GM23248 (cell line): ENCODE results near the gene SYT1. TPM values are rescaled to one million over a fixed set of nuclear protein-coding genes. Genes with fewer than 3 reads are reported as not detected.

Experiments used
- DNase-seq: peaks from one replicate; pipeline ENCODE4 v3.0.0-alpha.2; 2015
- H2AFZ ChIP-seq: fragments of 200-600 bp; sonication (generic); 2 replicates; pipeline ENCODE4 v1.6.1; 2016; ENCODE audit warnings: antibody characterized with exemption
- H3F3A ChIP-seq: fragments of 200-600 bp; sonication (generic); 2 replicates; pipeline ENCODE4 v1.6.1; 2016; ENCODE audit warnings: mild to moderate bottlenecking, antibody characterized with exemption, mixed run types; ENCODE audit not compliant: insufficient read depth
- H3K27ac ChIP-seq: fragments of 200-600 bp; sonication (generic); 2 replicates; pipeline ENCODE4 v1.5.1; 2016; ENCODE audit warnings: mild to moderate bottlenecking
- H3K27me3 ChIP-seq: fragments of 200-600 bp; sonication (generic); replicated peaks from 2 replicates; pipeline ENCODE4 v1.6.1; 2016; ENCODE audit warnings: mild to moderate bottlenecking; ENCODE audit not compliant: insufficient read depth
- H3K36me3 ChIP-seq: fragments of 200-600 bp; sonication (generic); 2 replicates; pipeline ENCODE4 v1.6.1; 2016; ENCODE audit warnings: low read depth, mild to moderate bottlenecking
- H3K4me1 ChIP-seq: fragments of 200-600 bp; sonication (generic); 2 replicates; pipeline ENCODE4 v1.6.1; 2016; ENCODE audit warnings: mild to moderate bottlenecking; ENCODE audit not compliant: insufficient read depth
- H3K4me2 ChIP-seq: fragments of 200-600 bp; sonication (generic); one replicate; pipeline ENCODE4 v1.6.1; 2016; ENCODE audit warnings: mild to moderate bottlenecking; ENCODE audit not compliant: unreplicated experiment
- H3K4me3 ChIP-seq: fragments of 200-600 bp; sonication (generic); 2 replicates; pipeline ENCODE4 v1.5.1; 2016; ENCODE audit warnings: mild to moderate bottlenecking
- H3K79me2 ChIP-seq: fragments of 200-600 bp; sonication (generic); 2 replicates; pipeline ENCODE4 v1.6.1; 2016; ENCODE audit warnings: mild to moderate bottlenecking; ENCODE audit not compliant: insufficient read depth
- H3K9ac ChIP-seq: fragments of 200-600 bp; sonication (generic); 2 replicates; pipeline ENCODE4 v1.6.1; 2016; ENCODE audit warnings: mild to moderate bottlenecking
- H3K9me2 ChIP-seq: fragments of 200-600 bp; sonication (generic); 2 replicates; pipeline ENCODE4 v1.6.1; 2016; ENCODE audit warnings: mixed run types, mild to moderate bottlenecking, moderate library complexity; ENCODE audit not compliant: insufficient read depth
- H3K9me3 ChIP-seq: fragments of 200-600 bp; sonication (generic); one replicate; pipeline ENCODE4 v1.6.1; 2017; ENCODE audit warnings: low read depth
- H4K20me1 ChIP-seq: fragments of 200-600 bp; sonication (generic); 2 replicates; pipeline ENCODE4 v1.6.0; 2016; ENCODE audit not compliant: insufficient read depth
- EZH2 ChIP-seq: fragments of 200-600 bp; sonication (generic); IDR thresholded peaks from 2 replicates; pipeline ENCODE4 v1.6.1; 2018; ENCODE audit warnings: antibody characterized with exemption, mild to moderate bottlenecking; ENCODE audit not compliant: insufficient read depth, poor library complexity, severe bottlenecking
- EZH2phosphoT487 ChIP-seq: fragments of 200-600 bp; sonication (generic); IDR thresholded peaks from 2 replicates; pipeline ENCODE4 v1.6.1; 2018; ENCODE audit warnings: antibody characterized with exemption, moderate library complexity, mild to moderate bottlenecking, low read depth; ENCODE audit not compliant: insufficient read depth
- WGBS, 2 experiments: methylation state at CpG; one replicate each; pipeline ENCODE4 v1.1.6; 2015 to 2017; ENCODE audit warnings: low lambda C conversion rate in 2 of 2, low coverage in 1 of 2; ENCODE audit errors: missing lambda C conversion rate in 2 of 2; 5-methylcytosine and 5-hydroxymethylcytosine counted together
- in situ Hi-C: fragments of 300-500 bp; cut with MboI; formaldehyde crosslinking; loops from 2 replicates; pipeline ENCODE4 v1.15.0; 2020
- polyA plus RNA-seq: library from polyadenylated mRNA; unstranded; fragments of >200 nt; fragmentation: Nextera tagmentation; extraction: Ambion mirVana; gene quantifications from 2 replicates; pipeline ENCODE4 v1.2.1, GENCODE V29; 2016
- total RNA-seq: library from RNA; depleted of rRNA; stranded (reverse); fragments of >200 nt; shearing (Covaris generic); gene quantifications from 2 replicates; pipeline ENCODE4 v1.2.3, GENCODE V29; 2014

The SYT1 gene
- total and polyA plus RNA-seq, 2 experiments from 2014 or later: 1.7 to 2.4 TPM

DNA sequence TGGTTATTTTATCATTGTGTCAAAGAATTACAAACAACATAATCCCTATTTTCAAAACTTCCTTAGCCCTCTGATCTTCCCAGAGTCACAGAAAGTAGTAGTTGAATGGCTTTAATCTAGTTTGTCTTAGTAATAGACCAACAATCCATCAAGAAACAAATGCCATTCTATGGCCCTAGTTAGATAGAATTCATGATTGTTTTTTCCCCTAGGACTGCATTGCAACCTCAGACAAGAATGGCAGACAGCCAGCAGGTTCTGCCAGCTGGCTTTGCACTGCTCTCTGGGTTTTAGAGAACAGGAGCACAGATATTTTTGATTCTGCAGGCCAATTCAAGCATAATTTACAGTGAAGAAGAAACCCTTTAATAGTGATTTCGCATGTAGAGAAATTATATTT is 33.8 kb downstream of the SYT1 start:
- no peaks in the 10 kb centered on the region for H3K79me2 ChIP-seq
- no peak for TF ChIP-seq EZH2
- TF ChIP-seq EZH2phosphoT487: no peak
- H3K4me1 ChIP-seq: no peaks in the 10 kb centered on the region
- whole genome bisulfite sequencing, 2 experiments: 79 to 93% methylated on average over 1 of the region's 1 CpG
- no peak overlapping the region for H3K9ac ChIP-seq
- no peaks in the 10 kb centered on the region for H3K9me3 ChIP-seq
- H4K20me1 ChIP-seq: no peaks in the 10 kb centered on the region
- no peak overlapping the region for H3K4me2 ChIP-seq
- no peaks in the 10 kb centered on the region for H3F3A ChIP-seq
- peaks cover 5% of the 10 kb centered on the region; the same call in 1 of the 2 replicates for H3K9me2 ChIP-seq
- H2AFZ ChIP-seq: no peak overlapping the region
- no peaks in the 10 kb centered on the region for H3K27me3 ChIP-seq
- no peak overlapping the region for H3K4me3 ChIP-seq
- peak; percentile 26 for DNase-seq
- no peaks in the 10 kb centered on the region for H3K36me3 ChIP-seq
- H3K27ac ChIP-seq: no peak overlapping the region
- in situ Hi-C loops: no loop called here

GRCh38 chr12:78914859-78915331 is 50.3 kb downstream of the SYT1 start:
- no peak for TF ChIP-seq EZH2phosphoT487
- no peak for TF ChIP-seq EZH2
- H4K20me1 ChIP-seq: no peaks in the 10 kb centered on the region
- H3K4me1 ChIP-seq: no peaks in the 10 kb centered on the region
- WGBS, 2 experiments: 83 to 100% methylated on average over 1 of the region's 1 CpG
- H3K9me2 ChIP-seq: no peaks in the 10 kb centered on the region; the same call in 1 of the 2 replicates
- H3F3A ChIP-seq: no peaks in the 10 kb centered on the region
- no peaks in the 10 kb centered on the region for H3K36me3 ChIP-seq
- no peak overlapping the region for H3K27ac ChIP-seq
- no peak overlapping the region for H3K4me3 ChIP-seq
- no peaks in the 10 kb centered on the region for H3K9me3 ChIP-seq
- no peaks in the 10 kb centered on the region for H3K27me3 ChIP-seq
- no peak overlapping the region for H3K9ac ChIP-seq
- H2AFZ ChIP-seq: no peak overlapping the region
- H3K79me2 ChIP-seq: no peaks in the 10 kb centered on the region
- in situ Hi-C loops: no loop called here
- no peak overlapping the region for H3K4me2 ChIP-seq
- DNase-seq: no peak

- Histone ChIP-seq H3K27me3 (no peaks in the 10 kb centered on the region), H3K4me1 (no peaks in the 10 kb centered on the region), H3K79me2 (no peaks in the 10 kb centered on the region), H3K9me3 (no peaks in the 10 kb centered on the region), H4K20me1 (no peaks in the 10 kb centered on the region), H3K4me3 (no peak overlapping the region), H2AFZ (no peak overlapping the region), H3K36me3 (no peaks in the 10 kb centered on the region), H3K27ac (no peak overlapping the region), H3K9me2 (no peaks in the 10 kb centered on the region; the same call in 1 of the 2 replicates), H3F3A (no peaks in the 10 kb centered on the region), H3K4me2 (no peak overlapping the region), H3K9ac (no peak overlapping the region)
- 75 to 76% methylated on average over 3 of the region's 3 CpGs for WGBS, 2 experiments
- no peak for TF ChIP-seq EZH2phosphoT487
- peak; percentile 4 for DNase-seq
- in situ Hi-C loops: no loop called here
Measured at GRCh38 chr12:78916845-78917480, 52.4 kb downstream of the SYT1 start.

DNA sequence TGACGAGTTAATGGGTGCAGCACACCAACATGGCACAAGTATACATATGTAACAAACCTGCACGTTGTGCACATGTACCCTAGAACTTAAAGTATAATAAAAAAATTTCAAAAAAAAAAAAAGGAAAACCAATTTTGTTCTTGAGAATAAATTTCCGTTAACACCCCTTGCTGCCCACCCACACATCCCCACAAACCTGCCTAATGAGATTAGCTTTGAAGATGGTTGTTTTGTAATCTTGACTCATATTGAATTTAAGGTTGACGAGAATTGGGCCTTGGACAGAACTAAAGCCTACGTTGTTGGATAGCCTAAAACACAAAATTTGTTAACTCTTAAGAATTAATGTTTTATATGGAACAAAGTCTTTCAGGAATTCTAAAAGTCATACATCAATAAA is 52.9 kb downstream of the SYT1 start:
- TF ChIP-seq EZH2: no peak
- TF ChIP-seq EZH2phosphoT487: no peak
- WGBS, 2 experiments: 77% methylated on average over 5 of the region's 5 CpGs
- H3K27ac ChIP-seq: no peak overlapping the region
- no peaks in the 10 kb centered on the region for H3K36me3 ChIP-seq
- no peak overlapping the region for H3K4me3 ChIP-seq
- H4K20me1 ChIP-seq: no peaks in the 10 kb centered on the region
- no peaks in the 10 kb centered on the region for H3K4me1 ChIP-seq
- no peaks in the 10 kb centered on the region; the same call in 1 of the 2 replicates for H3K9me2 ChIP-seq
- no peak for DNase-seq
- no peak overlapping the region for H3K9ac ChIP-seq
- no peaks in the 10 kb centered on the region for H3K27me3 ChIP-seq
- no peaks in the 10 kb centered on the region for H3K79me2 ChIP-seq
- in situ Hi-C loops: no loop called here
- no peaks in the 10 kb centered on the region for H3F3A ChIP-seq
- H3K9me3 ChIP-seq: no peaks in the 10 kb centered on the region
- H2AFZ ChIP-seq: no peak overlapping the region
- H3K4me2 ChIP-seq: no peak overlapping the region
